ENCODE measurements around the gene DLG2. TPM values are rescaled to one million over a fixed set of nuclear protein-coding genes. Genes with fewer than 3 reads are reported as not detected.
A peak's percentile ranks its signal among the peaks of the same experiment; 100 is the strongest.

The DLG2 gene
- total RNA-seq, 4 donors from 2014 or later, result 7.3 to 14.1 (median 11.1) TPM

- 56% methylated on average over 1 of the region's 1 CpG for WGBS
- Histone ChIP-seq H3K4me3 (no peak overlapping the region), H3K27ac (replicated peaks in 1 of 4) (no peak overlapping the region), H3K36me3 (no peaks in the 10 kb centered on the region), H3K4me1 (no peaks in the 10 kb centered on the region), H3K27me3 (no peaks in the 10 kb centered on the region), H3K9me3 (no peaks in the 10 kb centered on the region)
- DNase-seq (ENCODE audit: extremely low spot score), result no peak
- intact Hi-C loops (cut with DNase I), result no loop called here
- TF ChIP-seq POLR2A (IDR thresholded peaks at IDR 0.05; ENCODE audit: low read depth), result no peak
- TF ChIP-seq POLR2AphosphoS5 (IDR thresholded peaks at IDR 0.05), result no peak
- TF ChIP-seq EP300 (IDR thresholded peaks at IDR 0.05), result no peak
- no peak for TF ChIP-seq CTCF (IDR thresholded peaks at IDR 0.05)
These were observed 2098.3 kb downstream of the DLG2 start for GRCh38 chr11:83528877-83529276.

GRCh38 chr11:83528225-83528624 lies 2098.9 kb downstream of the DLG2 start:
- no peaks in the 10 kb centered on the region for H3K36me3 ChIP-seq
- intact Hi-C loops (cut with DNase I), result no loop called here
- TF ChIP-seq CTCF (IDR thresholded peaks at IDR 0.05) (no peak), POLR2AphosphoS5 (IDR thresholded peaks at IDR 0.05) (no peak), POLR2A (IDR thresholded peaks at IDR 0.05; ENCODE audit: low read depth) (no peak), EP300 (IDR thresholded peaks at IDR 0.05) (no peak)
- H3K27me3 ChIP-seq, result no peaks in the 10 kb centered on the region
- WGBS, result 92% methylated on average over 1 of the region's 1 CpG
- DNase-seq (ENCODE audit: extremely low spot score), result no peak
- no peaks in the 10 kb centered on the region for H3K4me1 ChIP-seq
- no peaks in the 10 kb centered on the region for H3K9me3 ChIP-seq
- H3K27ac ChIP-seq (replicated peaks in 1 of 4), result no peak overlapping the region
- no peak overlapping the region for H3K4me3 ChIP-seq

DNA sequence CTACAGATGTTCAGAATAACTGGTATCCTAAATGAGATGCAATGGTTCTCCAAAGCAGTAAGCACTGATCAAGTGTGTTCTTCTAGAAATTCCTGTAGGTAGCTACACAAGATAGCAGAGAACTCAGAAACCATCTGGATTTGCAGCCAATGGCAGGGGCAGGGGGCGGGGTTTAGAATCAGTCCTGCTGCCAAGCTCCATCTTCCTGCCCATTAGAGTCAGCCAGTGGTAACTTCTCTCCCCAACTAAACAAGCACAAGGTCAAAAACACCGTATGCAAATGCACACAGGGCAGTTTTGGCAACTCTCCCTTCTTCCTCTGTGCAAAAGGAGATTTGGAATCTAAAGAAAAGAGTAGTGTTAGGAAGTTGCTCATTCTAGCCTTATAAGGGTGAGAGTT lies 2103.5 kb downstream of the DLG2 start:
- peaks cover 0 to 4% (median 2%) of the 10 kb centered on the region in 4 donors for H3K9me3 ChIP-seq
- H3K27ac ChIP-seq (replicated peaks in 1 of 4), result no peak overlapping the region
- intact Hi-C loops (cut with DNase I), result no loop called here
- DNase-seq (ENCODE audit: extremely low spot score), result peak; percentile 81
- no peaks in the 10 kb centered on the region for H3K4me1 ChIP-seq
- H3K27me3 ChIP-seq, result no peaks in the 10 kb centered on the region
- H3K36me3 ChIP-seq, result no peaks in the 10 kb centered on the region
- TF ChIP-seq CTCF (IDR thresholded peaks at IDR 0.05) (no peak), POLR2AphosphoS5 (IDR thresholded peaks at IDR 0.05) (no peak), EP300 (IDR thresholded peaks at IDR 0.05) (no peak), POLR2A (IDR thresholded peaks at IDR 0.05; ENCODE audit: low read depth) (no peak)
- 61% methylated on average over 2 of the region's 2 CpGs for WGBS
- no peak overlapping the region for H3K4me3 ChIP-seq

GRCh38 chr11:83522911-83523310 lies 2104.2 kb downstream of the DLG2 start:
- Histone ChIP-seq H3K4me3 (no peak overlapping the region), H3K4me1 (no peaks in the 10 kb centered on the region), H3K36me3 (no peaks in the 10 kb centered on the region), H3K27ac (replicated peaks in 1 of 4) (no peak overlapping the region), H3K9me3 (peaks cover 0 to 11% (median 8%) of the 10 kb centered on the region in 4 donors), H3K27me3 (no peaks in the 10 kb centered on the region)
- DNase-seq (ENCODE audit: extremely low spot score), result no peak
- no peak for TF ChIP-seq EP300 (IDR thresholded peaks at IDR 0.05)
- no peak for TF ChIP-seq CTCF (IDR thresholded peaks at IDR 0.05)
- TF ChIP-seq POLR2AphosphoS5 (IDR thresholded peaks at IDR 0.05), result no peak
- no peak for TF ChIP-seq POLR2A (IDR thresholded peaks at IDR 0.05; ENCODE audit: low read depth)
- intact Hi-C loops (cut with DNase I), result no loop called here
- WGBS, result 71% methylated on average over 2 of the region's 2 CpGs
